Thoracic aorta (tissue), 2 donors: Measurements from ENCODE around the gene C1R. TPM values are rescaled to one million over a fixed set of nuclear protein-coding genes. Genes with fewer than 3 reads are reported as not detected.
A peak's percentile ranks its signal among the peaks of the same experiment; 100 is the strongest.

Experiments used
- ATAC-seq: fragments of 150-250 bp; one replicate; pipeline ENCODE4 v1.8.0; 2017; ENCODE audit warnings: low read depth; ENCODE audit not compliant: insufficient number of reproducible peaks, low FRiP score
- DNase-seq: peaks from one replicate; pipeline ENCODE4 v3.0.0-alpha.2; 2020; ENCODE audit warnings: low spot score
- H3K27ac ChIP-seq, 2 donors: fragments of 200-600 bp; sonication (generic); 1 replicate in 1 of 2; 2 replicates in 1 of 2; pipeline ENCODE4 v1.5.1; 2016; ENCODE audit warnings: mild to moderate bottlenecking in 2 of 2, moderate library complexity in 2 of 2
- H3K27me3 ChIP-seq: fragments of 200-600 bp; sonication (generic); replicated peaks from 2 replicates; pipeline ENCODE4 v1.6.0; 2016; ENCODE audit warnings: mild to moderate bottlenecking; ENCODE audit not compliant: insufficient read depth
- H3K36me3 ChIP-seq: fragments of 200-600 bp; sonication (generic); one replicate; pipeline ENCODE4 v1.5.1; 2016
- H3K4me1 ChIP-seq, 2 donors: fragments of 200-600 bp; sonication (generic); 1 replicate in 1 of 2; 2 replicates in 1 of 2; pipeline versions ENCODE4 v1.5.1 to v1.6.0; 2016; ENCODE audit warnings: low read depth in 2 of 2, mild to moderate bottlenecking in 1 of 2; ENCODE audit not compliant: control insufficient read depth in 1 of 2
- H3K4me3 ChIP-seq: fragments of 200-600 bp; sonication (generic); 2 replicates; pipeline ENCODE4 v1.5.1; 2016; ENCODE audit warnings: mild to moderate bottlenecking
- H3K9me3 ChIP-seq: fragments of 200-600 bp; sonication (generic); 2 replicates; pipeline ENCODE4 v1.5.1; 2016
- CTCF ChIP-seq: fragments of 200-600 bp; sonication (generic); IDR thresholded peaks from one replicate; pipeline ENCODE4 v1.5.1; 2019; ENCODE audit warnings: antibody characterized with exemption
- total RNA-seq, 2 donors: library from RNA; depleted of rRNA; stranded (reverse); fragments of >200 nt; gene quantifications; one replicate each; pipeline versions ENCODE4 v1.1.0 to v1.2.3, GENCODE V29; 2016

The C1R gene
- total RNA-seq, 2 donors from 2014 or later: 811 to 997 TPM

GRCh38 chr12:7047306-7047705 lies 44.9 kb downstream of the C1R start:
- ATAC-seq (no peak), DNase-seq (no peak)
- H3K4me3 ChIP-seq: no peak overlapping the region
- no peak overlapping the region for H3K27ac ChIP-seq
- H3K9me3 ChIP-seq: no peaks in the 10 kb centered on the region
- H3K36me3 ChIP-seq: no peaks in the 10 kb centered on the region
- TF ChIP-seq CTCF: no peak
- H3K27me3 ChIP-seq: no peaks in the 10 kb centered on the region
- H3K4me1 ChIP-seq: no peaks in the 10 kb centered on the region

GRCh38 chr12:7046383-7047105 lies 45.7 kb downstream of the C1R start:
- no peak overlapping the region for H3K4me3 ChIP-seq
- no peak for DNase-seq
- H3K9me3 ChIP-seq: no peaks in the 10 kb centered on the region
- TF ChIP-seq CTCF: no peak
- H3K27me3 ChIP-seq: no peaks in the 10 kb centered on the region
- no peak overlapping the region for H3K27ac ChIP-seq
- ATAC-seq: no peak
- no peaks in the 10 kb centered on the region for H3K4me1 ChIP-seq
- no peaks in the 10 kb centered on the region for H3K36me3 ChIP-seq

- Histone ChIP-seq H3K9me3 (no peaks in the 10 kb centered on the region), H3K4me3 (no peak overlapping the region), H3K27ac (no peak overlapping the region), H3K4me1 (no peaks in the 10 kb centered on the region), H3K36me3 (no peaks in the 10 kb centered on the region), H3K27me3 (no peaks in the 10 kb centered on the region)
- TF ChIP-seq CTCF: no peak
- no peak for DNase-seq
- ATAC-seq: no peak
These were observed 46.3 kb downstream of the C1R start for GRCh38 chr12:7045913-7046312.

- ATAC-seq (no peak), DNase-seq (no peak)
- no peaks in the 10 kb centered on the region for H3K36me3 ChIP-seq
- no peaks in the 10 kb centered on the region for H3K4me1 ChIP-seq
- H3K4me3 ChIP-seq: no peak overlapping the region
- peak; percentile 36 for TF ChIP-seq CTCF
- no peaks in the 10 kb centered on the region for H3K9me3 ChIP-seq
- no peak overlapping the region for H3K27ac ChIP-seq
- no peaks in the 10 kb centered on the region for H3K27me3 ChIP-seq
These were observed 49.4 kb downstream of the C1R start for GRCh38 chr12:7042842-7043241.

GRCh38 chr12:7039403-7039802 lies 52.8 kb downstream of the C1R start:
- no peak overlapping the region for H3K27ac ChIP-seq
- H3K36me3 ChIP-seq: no peaks in the 10 kb centered on the region
- no peaks in the 10 kb centered on the region for H3K9me3 ChIP-seq
- ATAC-seq: no peak
- no peaks in the 10 kb centered on the region for H3K4me1 ChIP-seq
- no peak for TF ChIP-seq CTCF
- H3K4me3 ChIP-seq: no peak overlapping the region
- H3K27me3 ChIP-seq: no peaks in the 10 kb centered on the region
- DNase-seq: no peak
